GM12878 (cell line): ENCODE data around the gene LRP1B. TPM values are rescaled to one million over a fixed set of nuclear protein-coding genes. Genes with fewer than 3 reads are reported as not detected.

Source experiments
- ATAC-seq: fragments of 200-7000 bp; cut with Tn5 transposase; 3 replicates; pipeline ENCODE4 v1.9.1; 2020; ENCODE audit warnings: mild to moderate bottlenecking, moderate library complexity
- BruUV-seq: library from RNA; stranded (reverse); fragments of 400-500 nt; replicated peaks from 2 replicates; lab custom pipeline; 2021; lab: Mats Ljungman, UMichigan
- CTCF ChIA-PET: fragments of 300-600 bp; sonication (Branson Sonifier 250); formaldehyde crosslinking; extraction: SDS; loops from one replicate; lab custom pipeline; 2021; ENCODE audit warnings: inconsistent platforms; lab: Yijun Ruan, JAX
- POLR2A ChIA-PET: fragments of 350-600 bp; formaldehyde crosslinking; extraction: SDS; loops from one replicate; lab custom pipeline; 2021; ENCODE audit warnings: inconsistent platforms; lab: Charles Lee
- RAD21 ChIA-PET: fragments of 300-600 bp; sonication (Branson Sonifier 250); formaldehyde crosslinking; loops from one replicate; lab custom pipeline; 2023; ENCODE audit warnings: antibody characterized with exemption; ENCODE audit not compliant: unreplicated experiment; lab: Charles Lee
- SMC1A ChIA-PET: fragments of 300-600 bp; sonication (Branson Sonifier 250); formaldehyde crosslinking; loops from one replicate; lab custom pipeline; 2023; ENCODE audit not compliant: unreplicated experiment, uncharacterized antibody; lab: Charles Lee
- DNase-seq: peaks from one replicate; pipeline ENCODE4 v3.0.0-alpha.2; 2011; ENCODE audit warnings: low read depth, low spot score
- FAIRE-seq: peaks from 3 replicates; lab custom pipeline; 2011; peaks lifted over from hg19 to GRCh38; lab: Jason Lieb, UNC
- H2AFZ ChIP-seq: 2 replicates; pipeline ENCODE4 v1.6.0; 2011; ENCODE audit warnings: low read depth, low read length, control low read depth; ENCODE audit not compliant: control insufficient read depth
- H3K27ac ChIP-seq: 2 replicates; pipeline ENCODE4 v1.5.1; 2011; ENCODE audit warnings: control low read depth; ENCODE audit not compliant: control insufficient read depth, insufficient read depth
- H3K27me3 ChIP-seq, 2 experiments: replicated peaks in 1 of 2; 2 replicates each; pipeline versions ENCODE4 v1.6.0 to v1.6.1; 2011; ENCODE audit warnings: low read length in 1 of 2; ENCODE audit not compliant: control insufficient read depth in 2 of 2, insufficient read depth in 2 of 2
- H3K36me3 ChIP-seq, 2 experiments: 2 replicates each; pipeline ENCODE4 v1.5.1; 2011; ENCODE audit warnings: low read length in 1 of 2; ENCODE audit not compliant: control insufficient read depth in 2 of 2, insufficient read depth in 2 of 2
- H3K4me1 ChIP-seq: 2 replicates; pipeline ENCODE4 v1.6.1; 2011; ENCODE audit warnings: mild to moderate bottlenecking, low read length, moderate library complexity, mixed read lengths; ENCODE audit not compliant: control insufficient read depth, insufficient read depth
- H3K4me2 ChIP-seq: 2 replicates; pipeline ENCODE4 v1.6.0; 2011; ENCODE audit warnings: control low read depth; ENCODE audit not compliant: control insufficient read depth, insufficient read depth
- H3K4me3 ChIP-seq: fragments of 200-600 bp; sonication (generic); 2 replicates; pipeline ENCODE4 v1.5.1; 2016
- H3K79me2 ChIP-seq: 2 replicates; pipeline ENCODE4 v1.6.0; 2011; ENCODE audit warnings: low read length; ENCODE audit not compliant: control insufficient read depth, insufficient read depth
- H3K9ac ChIP-seq: 2 replicates; pipeline ENCODE4 v1.8.0; 2011; ENCODE audit warnings: low read length, control low read depth, mixed read lengths; ENCODE audit not compliant: control insufficient read depth, insufficient read depth
- H3K9me3 ChIP-seq: replicated peaks from 3 replicates; pipeline ENCODE4 v1.5.1; 2011; ENCODE audit warnings: mild to moderate bottlenecking, low read length; ENCODE audit not compliant: control insufficient read depth, insufficient read depth
- H4K20me1 ChIP-seq: 2 replicates; pipeline ENCODE4 v1.6.0; 2011; ENCODE audit not compliant: control insufficient read depth, insufficient read depth
- CREM ChIP-seq: IDR thresholded peaks from 2 replicates; pipeline ENCODE4 v1.6.1; 2014; ENCODE audit warnings: antibody characterized with exemption, low read depth
- EED ChIP-seq: sonication (generic); IDR thresholded peaks from 2 replicates; pipeline ENCODE4 v1.6.1; 2016; ENCODE audit warnings: antibody characterized with exemption, low read depth
- EP300 ChIP-seq, 2 experiments: fragments of 150-350 bp in 1 of 2; IDR thresholded peaks; 2 replicates each; pipeline ENCODE4 v1.6.1; 2011 to 2012; ENCODE audit warnings: low read depth in 2 of 2, low read length in 2 of 2, borderline replicate concordance in 1 of 2, improper control_type of control experiment in 1 of 2, inconsistent platforms in 1 of 2; ENCODE audit not compliant: control insufficient read depth in 1 of 2
- JUNB ChIP-seq: IDR thresholded peaks from 2 replicates; pipeline ENCODE4 v1.6.1; 2016; ENCODE audit warnings: antibody characterized with exemption, mild to moderate bottlenecking
- KDM1A ChIP-seq: fragments of 200-600 bp; sonication (generic); IDR thresholded peaks from 2 replicates; pipeline ENCODE4 v1.6.1; 2016; ENCODE audit warnings: borderline replicate concordance
- MXI1 ChIP-seq: fragments of 150-350 bp; IDR thresholded peaks from 2 replicates; pipeline ENCODE4 v1.6.1; 2011; ENCODE audit warnings: low read depth, mild to moderate bottlenecking, inconsistent platforms, low read length, improper control_type of control experiment
- NFIC ChIP-seq: IDR thresholded peaks from 2 replicates; pipeline ENCODE4 v1.6.1; 2012; ENCODE audit warnings: low read depth, mild to moderate bottlenecking, inconsistent platforms, low read length, moderate library complexity
- PAX5 ChIP-seq: IDR thresholded peaks from 2 replicates; pipeline ENCODE4 v1.6.1; 2011; ENCODE audit warnings: low read depth, low read length, borderline replicate concordance
- RBBP5 ChIP-seq: fragments of 200-600 bp; sonication (generic); conservative IDR thresholded peaks from 2 replicates; pipeline ENCODE4 v1.6.1; 2016
- RUNX3 ChIP-seq: IDR thresholded peaks from 2 replicates; pipeline ENCODE4 v1.6.1; 2012; ENCODE audit warnings: low read length, inconsistent platforms
- SMAD5 ChIP-seq: IDR thresholded peaks from 2 replicates; pipeline ENCODE4 v1.6.1; 2016; ENCODE audit warnings: antibody characterized with exemption, low read depth
- SMARCA5 ChIP-seq: fragments of 450-650 bp; IDR thresholded peaks from 2 replicates; pipeline ENCODE4 v1.6.1; 2017; ENCODE audit warnings: mild to moderate bottlenecking
- STAT3 ChIP-seq: IDR thresholded peaks from 2 replicates; pipeline ENCODE4 v1.6.1; 2011; ENCODE audit warnings: low read depth, low read length, improper control_type of control experiment
- TBL1XR1 ChIP-seq: IDR thresholded peaks from 2 replicates; pipeline ENCODE4 v1.6.1; 2012; ENCODE audit warnings: low read depth, low read length, improper control_type of control experiment
- WGBS: methylation state at CpG from one replicate; pipeline ENCODE4 v1.1.6; 2016; ENCODE audit warnings: low lambda C conversion rate; ENCODE audit not compliant: insufficient replicate concordance, insufficient coverage; ENCODE audit errors: missing lambda C conversion rate; 5-methylcytosine and 5-hydroxymethylcytosine counted together
- in situ Hi-C: fragments of 300-500 bp; cut with MboI; formaldehyde crosslinking; loops from 9 replicates; pipeline ENCODE4 v1.14.3; 2018; ENCODE audit warnings: mixed read lengths
- intact Hi-C: fragments of 100-400 bp; cut with micrococcal nuclease; formaldehyde crosslinking; loops from one replicate; pipeline ENCODE4 v1.14.2; 2022; ENCODE audit not compliant: unreplicated experiment
- polyA plus RNA-seq, 11 experiments: library from polyadenylated mRNA; depleted of rRNA in 4 of 11; unstranded in 6 of 11; stranded (reverse) in 5 of 11; fragments of >200 nt; fragmentation: Nextera tagmentation in 4 of 11; fragmentation: Illumina TruSeq in 1 of 11; extraction: Ambion mirVana in 4 of 11; extraction: Trizol in 1 of 11; gene quantifications; 1 replicate in 1 of 11; 2 replicates in 10 of 11; pipeline versions ENCODE4 v1.2.1 to v1.2.3, GENCODE V29; 2011 to 2016; ENCODE audit warnings: inconsistent platforms in 2 of 11, missing spikeins in 2 of 11, low read depth in 1 of 11
- total RNA-seq, 4 experiments: library from RNA; depleted of rRNA in 3 of 4; stranded (reverse); fragments of >200 nt in 3 of 4; fragmentation: Illumina TruSeq in 1 of 4; extraction: Trizol in 1 of 4; gene quantifications; 2 replicates each; pipeline versions ENCODE4 v1.2.1 to v1.2.3, GENCODE V29; 2013 to 2021
- TF ChIP-seq, protein P1 (sequence below): fragments of 450-650 bp; IDR thresholded peaks from 2 replicates; pipeline ENCODE4 v1.6.1; 2018; ENCODE audit warnings: borderline replicate concordance, mild to moderate bottlenecking; ENCODE audit not compliant: partially characterized antibody
- TF ChIP-seq, protein P2 (sequence below): IDR thresholded peaks from 2 replicates; pipeline ENCODE4 v1.6.1; 2012; ENCODE audit warnings: low read length, inconsistent platforms
- TF ChIP-seq, protein P3 (sequence below): IDR thresholded peaks from 2 replicates; pipeline ENCODE4 v1.6.1; 2012; ENCODE audit warnings: mild to moderate bottlenecking, low read depth, low read length

The LRP1B gene
- total and polyA plus RNA-seq, 10 of the 15 experiments (the other 5 are each of a cell fraction or from before 2014, with no cell fraction given): under 0.01 to 0.06 (median 0.03) TPM; not detected in 5

DNA sequence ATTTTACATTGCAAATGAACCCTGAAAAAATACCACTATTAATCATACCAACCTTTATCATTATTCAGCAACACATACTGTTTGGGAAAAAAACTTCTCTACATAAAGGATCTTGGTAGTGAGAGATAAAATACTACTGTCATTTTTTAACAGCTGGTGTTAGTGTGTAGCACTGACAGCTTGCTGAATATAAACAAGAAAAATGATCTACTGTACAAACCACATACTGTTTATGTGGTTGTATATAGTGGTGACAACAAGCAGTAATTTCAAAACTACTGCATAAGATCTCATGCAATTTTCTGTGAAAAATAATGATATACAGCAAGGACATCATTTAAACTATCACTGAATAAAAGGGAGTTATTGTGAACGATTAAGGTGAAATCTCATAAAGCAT, 601.2 kb downstream of the LRP1B start (continued):
- TF ChIP-seq EP300 (IDR thresholded peaks at IDR 0.05; ENCODE audit: borderline replicate concordance in 1 of 2, control insufficient read depth in 1 of 2, low read depth in 2 of 2, low read length in 2 of 2) (no peak), JUNB (peak; percentile 26; the same call in 1 of the 2 replicates), CREM (0 out of 2 replicates have a peak, but pooled peaks have one; percentile 42), NFIC (peak; percentile 37; the same call in 1 of the 2 replicates)

DNA sequence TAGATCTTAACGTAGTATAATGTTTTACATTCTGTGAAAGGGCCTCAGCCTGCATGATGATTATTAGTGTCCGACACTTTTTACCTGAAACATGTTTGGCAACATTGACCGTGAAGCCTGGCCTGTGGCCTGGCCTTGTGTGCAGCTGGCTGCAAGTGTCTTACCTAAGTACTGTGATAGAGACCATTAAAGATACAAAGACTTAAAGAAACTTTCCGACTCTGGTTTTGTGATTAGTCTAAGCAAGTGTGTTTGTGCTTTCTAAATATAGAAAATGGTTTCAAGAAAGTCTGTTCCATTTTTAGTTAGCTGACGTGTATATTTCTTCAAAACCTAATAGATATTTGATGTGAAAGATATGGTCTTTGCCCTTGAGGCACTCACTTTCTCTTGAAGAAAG, 601.8 kb downstream of the LRP1B start:
- 0 out of 2 replicates have a peak, but pooled peaks cover 3% of the 10 kb centered on the region for H3K4me1 ChIP-seq
- SMC1A ChIA-PET: interaction anchor here (1.7 kb wide), 1 partner anchor 11 kb away, joined by 4 read pairs; no protein-coding TSS in a partner anchor
- H3K79me2 ChIP-seq: no peaks in the 10 kb centered on the region
- WGBS: 22% methylated on average over 5 of the region's 5 CpGs
- FAIRE-seq (no peak), DNase-seq (no peak), ATAC-seq (peak; percentile 44)
- H3K4me2 ChIP-seq: peak overlapping the region; percentile 38; the same call in 1 of the 2 replicates
- H4K20me1 ChIP-seq: no peaks in the 10 kb centered on the region
- no peak overlapping the region for H3K9ac ChIP-seq
- H3K27ac ChIP-seq: no peak overlapping the region
- no peaks in the 10 kb centered on the region for H3K9me3 ChIP-seq
- H3K36me3 ChIP-seq: no peaks in the 10 kb centered on the region
- no TSS peak for BruUV-seq
- H3K4me3 ChIP-seq: no peak overlapping the region
- RAD21 ChIA-PET: no interaction called here
- no peaks in the 10 kb centered on the region for H3K27me3 ChIP-seq
- POLR2A ChIA-PET: no interaction called here
- in situ Hi-C loops (no loop called here), intact Hi-C loops (no loop called here)
- CTCF ChIA-PET: interaction anchor here (2.8 kb wide), 1 partner anchor 12 kb away, joined by 8 read pairs; no protein-coding TSS in a partner anchor
- H2AFZ ChIP-seq: no peak overlapping the region
- TF ChIP-seq TBL1XR1 (0 out of 2 replicates have a peak, but pooled peaks have one; percentile 18), SMAD5 (no peak), EED (no peak), NFIC (peak; percentile 49), RUNX3 (peak; percentile 51), STAT3 (no peak), SMARCA5 (no peak), PAX5 (no peak), KDM1A (no peak), RBBP5 (no peak), MXI1 (no peak), JUNB (peak; percentile 33)
- TF ChIP-seq, protein P1, sequence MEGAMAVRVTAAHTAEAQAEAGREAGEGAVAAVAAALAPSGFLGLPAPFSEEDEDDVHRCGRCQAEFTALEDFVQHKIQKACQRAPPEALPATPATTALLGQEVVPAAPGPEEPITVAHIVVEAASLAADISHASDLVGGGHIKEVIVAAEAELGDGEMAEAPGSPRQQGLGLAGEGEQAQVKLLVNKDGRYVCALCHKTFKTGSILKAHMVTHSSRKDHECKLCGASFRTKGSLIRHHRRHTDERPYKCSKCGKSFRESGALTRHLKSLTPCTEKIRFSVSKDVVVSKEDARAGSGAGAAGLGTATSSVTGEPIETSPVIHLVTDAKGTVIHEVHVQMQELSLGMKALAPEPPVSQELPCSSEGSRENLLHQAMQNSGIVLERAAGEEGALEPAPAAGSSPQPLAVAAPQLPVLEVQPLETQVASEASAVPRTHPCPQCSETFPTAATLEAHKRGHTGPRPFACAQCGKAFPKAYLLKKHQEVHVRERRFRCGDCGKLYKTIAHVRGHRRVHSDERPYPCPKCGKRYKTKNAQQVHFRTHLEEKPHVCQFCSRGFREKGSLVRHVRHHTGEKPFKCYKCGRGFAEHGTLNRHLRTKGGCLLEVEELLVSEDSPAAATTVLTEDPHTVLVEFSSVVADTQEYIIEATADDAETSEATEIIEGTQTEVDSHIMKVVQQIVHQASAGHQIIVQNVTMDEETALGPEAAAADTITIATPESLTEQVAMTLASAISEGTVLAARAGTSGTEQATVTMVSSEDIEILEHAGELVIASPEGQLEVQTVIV: no peak
- TF ChIP-seq, protein P2, sequence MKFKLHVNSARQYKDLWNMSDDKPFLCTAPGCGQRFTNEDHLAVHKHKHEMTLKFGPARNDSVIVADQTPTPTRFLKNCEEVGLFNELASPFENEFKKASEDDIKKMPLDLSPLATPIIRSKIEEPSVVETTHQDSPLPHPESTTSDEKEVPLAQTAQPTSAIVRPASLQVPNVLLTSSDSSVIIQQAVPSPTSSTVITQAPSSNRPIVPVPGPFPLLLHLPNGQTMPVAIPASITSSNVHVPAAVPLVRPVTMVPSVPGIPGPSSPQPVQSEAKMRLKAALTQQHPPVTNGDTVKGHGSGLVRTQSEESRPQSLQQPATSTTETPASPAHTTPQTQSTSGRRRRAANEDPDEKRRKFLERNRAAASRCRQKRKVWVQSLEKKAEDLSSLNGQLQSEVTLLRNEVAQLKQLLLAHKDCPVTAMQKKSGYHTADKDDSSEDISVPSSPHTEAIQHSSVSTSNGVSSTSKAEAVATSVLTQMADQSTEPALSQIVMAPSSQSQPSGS: peak; percentile 79
- TF ChIP-seq, protein P3, sequence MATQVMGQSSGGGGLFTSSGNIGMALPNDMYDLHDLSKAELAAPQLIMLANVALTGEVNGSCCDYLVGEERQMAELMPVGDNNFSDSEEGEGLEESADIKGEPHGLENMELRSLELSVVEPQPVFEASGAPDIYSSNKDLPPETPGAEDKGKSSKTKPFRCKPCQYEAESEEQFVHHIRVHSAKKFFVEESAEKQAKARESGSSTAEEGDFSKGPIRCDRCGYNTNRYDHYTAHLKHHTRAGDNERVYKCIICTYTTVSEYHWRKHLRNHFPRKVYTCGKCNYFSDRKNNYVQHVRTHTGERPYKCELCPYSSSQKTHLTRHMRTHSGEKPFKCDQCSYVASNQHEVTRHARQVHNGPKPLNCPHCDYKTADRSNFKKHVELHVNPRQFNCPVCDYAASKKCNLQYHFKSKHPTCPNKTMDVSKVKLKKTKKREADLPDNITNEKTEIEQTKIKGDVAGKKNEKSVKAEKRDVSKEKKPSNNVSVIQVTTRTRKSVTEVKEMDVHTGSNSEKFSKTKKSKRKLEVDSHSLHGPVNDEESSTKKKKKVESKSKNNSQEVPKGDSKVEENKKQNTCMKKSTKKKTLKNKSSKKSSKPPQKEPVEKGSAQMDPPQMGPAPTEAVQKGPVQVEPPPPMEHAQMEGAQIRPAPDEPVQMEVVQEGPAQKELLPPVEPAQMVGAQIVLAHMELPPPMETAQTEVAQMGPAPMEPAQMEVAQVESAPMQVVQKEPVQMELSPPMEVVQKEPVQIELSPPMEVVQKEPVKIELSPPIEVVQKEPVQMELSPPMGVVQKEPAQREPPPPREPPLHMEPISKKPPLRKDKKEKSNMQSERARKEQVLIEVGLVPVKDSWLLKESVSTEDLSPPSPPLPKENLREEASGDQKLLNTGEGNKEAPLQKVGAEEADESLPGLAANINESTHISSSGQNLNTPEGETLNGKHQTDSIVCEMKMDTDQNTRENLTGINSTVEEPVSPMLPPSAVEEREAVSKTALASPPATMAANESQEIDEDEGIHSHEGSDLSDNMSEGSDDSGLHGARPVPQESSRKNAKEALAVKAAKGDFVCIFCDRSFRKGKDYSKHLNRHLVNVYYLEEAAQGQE: no peak
